ENCODE data around the gene SLC6A19.

The SLC6A19 gene

DNA sequence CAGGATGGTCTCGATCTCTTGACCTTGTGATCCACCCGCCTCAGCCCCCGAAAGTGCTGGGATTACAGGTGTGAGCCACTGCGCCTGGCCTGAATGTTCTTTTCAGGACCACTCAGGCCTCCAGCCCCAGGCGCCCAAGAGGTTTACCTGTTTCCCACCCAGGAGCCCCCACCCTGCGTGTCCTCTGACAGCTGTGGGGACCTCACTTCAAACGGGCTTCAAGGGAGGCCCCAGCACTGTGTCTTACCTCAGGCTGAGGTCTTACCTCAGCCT is 19.1 kb upstream of the SLC6A19 start:
- ChIA-PET CTCF (interaction anchor here (0.6 to 4.2 kb wide), 3 partner anchors 8 to 412 kb away, joined by 3 to 42 read pairs (median 3); no protein-coding TSS in a partner anchor), POLR2A (no interaction called here)
- H3K4me1 ChIP-seq (ENCODE audit: control insufficient read depth, insufficient read depth, low read length): no peaks in the 10 kb centered on the region

DNA sequence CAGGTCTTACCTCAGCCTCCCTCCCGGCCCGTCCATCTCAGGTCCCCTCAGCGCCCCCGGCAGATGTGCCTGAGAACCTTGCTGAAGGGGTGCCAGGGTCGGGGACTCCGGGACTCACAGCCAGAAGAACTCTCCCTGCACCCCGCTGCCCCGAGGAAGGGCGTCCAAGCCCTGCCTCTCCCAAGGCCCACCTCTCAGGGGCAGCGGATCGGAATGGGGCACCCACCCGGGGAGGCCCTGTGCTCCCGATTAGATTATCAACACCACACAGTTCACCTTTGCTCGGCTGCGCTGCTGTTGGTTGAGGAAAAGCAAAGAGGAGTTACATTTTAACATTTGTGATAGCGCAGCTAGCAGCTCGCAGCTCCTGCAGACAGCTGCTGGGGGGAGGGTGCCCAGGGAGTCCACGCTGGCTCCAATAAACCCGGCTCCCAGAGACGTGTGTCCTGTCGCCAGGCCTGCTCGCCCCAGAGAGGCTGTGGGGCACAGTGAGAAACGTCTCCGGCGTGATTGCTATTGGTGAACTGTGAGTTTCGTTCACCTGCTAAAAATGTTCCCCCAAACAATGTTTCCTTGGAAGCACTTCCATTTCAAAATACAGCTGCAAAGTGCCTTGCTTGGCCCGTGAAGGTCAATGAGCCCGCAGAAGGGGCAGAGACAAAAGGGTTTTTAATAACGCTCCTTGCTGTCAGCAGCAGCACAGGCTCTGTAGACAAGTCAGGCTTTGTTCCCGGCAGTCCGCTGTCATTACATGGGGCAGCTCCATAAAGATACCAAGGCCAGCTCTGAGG is 18.6 kb upstream of the SLC6A19 start:
- H3K36me3 ChIP-seq (ENCODE audit: control insufficient read depth in 2 of 2, insufficient read depth in 1 of 2, low read length in 2 of 2): no peaks in the 10 kb centered on the region
- H3K4me3 ChIP-seq (ENCODE audit: low read depth, low read length): no peak overlapping the region
- CTCF ChIA-PET: interaction anchor here (0.6 to 4.2 kb wide), 3 partner anchors 8 to 411 kb away, joined by 3 to 42 read pairs (median 3); no protein-coding TSS in a partner anchor
- no peaks in the 10 kb centered on the region for H3K9me3 ChIP-seq (ENCODE audit: control insufficient read depth, insufficient read depth, low read depth, low read length)
- POLR2A ChIA-PET: no interaction called here
- H3K4me1 ChIP-seq (ENCODE audit: control insufficient read depth, insufficient read depth, low read length): no peaks in the 10 kb centered on the region
- TF ChIP-seq SP3 (tag by site-specific recombination; IDR thresholded peaks at IDR 0.05): no peak
- no peak for TF ChIP-seq KLF7 (tag by site-specific recombination; IDR thresholded peaks at IDR 0.05; ENCODE audit: borderline replicate concordance)
- TF ChIP-seq GLIS1 (tag by site-specific recombination; IDR thresholded peaks at IDR 0.05): no peak
- TF ChIP-seq ZFP69B (tag by site-specific recombination; IDR thresholded peaks at IDR 0.05): no peak
- TF ChIP-seq ZNF214 (tag by site-specific recombination; IDR thresholded peaks at IDR 0.05; ENCODE audit: borderline replicate concordance): no peak
- no peak for TF ChIP-seq ZEB2 (tag by site-specific recombination; IDR thresholded peaks at IDR 0.05)
- TF ChIP-seq ZBTB21 (tag by site-specific recombination; IDR thresholded peaks at IDR 0.05): no peak
- TF ChIP-seq ZNF473 (tag by site-specific recombination; IDR thresholded peaks at IDR 0.05): no peak
- no peak for TF ChIP-seq MZF1 (tag by site-specific recombination; IDR thresholded peaks at IDR 0.05; ENCODE audit: borderline replicate concordance)
- H3K27ac ChIP-seq (ENCODE audit: extremely low read depth, low read depth, low read length): no peak overlapping the region

More for the DNA sequence above, 19.1 kb upstream of the SLC6A19 start:
- Histone ChIP-seq H3K36me3 (ENCODE audit: control insufficient read depth in 2 of 2, insufficient read depth in 1 of 2, low read length in 2 of 2) (no peaks in the 10 kb centered on the region), H3K4me3 (ENCODE audit: low read depth, low read length) (no peak overlapping the region), H3K9me3 (ENCODE audit: control insufficient read depth, insufficient read depth, low read depth, low read length) (no peaks in the 10 kb centered on the region), H3K27ac (ENCODE audit: extremely low read depth, low read depth, low read length) (no peak overlapping the region)
- TF ChIP-seq ZNF660 (tag by site-specific recombination; IDR thresholded peaks at IDR 0.05) (no peak), MEIS1 (CRISPR knock-in tag; IDR thresholded peaks at IDR 0.05; ENCODE audit: borderline replicate concordance) (no peak), ZNF140 (tag by site-specific recombination; IDR thresholded peaks at IDR 0.05) (no peak), ZNF521 (tag by site-specific recombination; IDR thresholded peaks at IDR 0.05) (no peak), ZNF223 (tag by site-specific recombination; IDR thresholded peaks at IDR 0.05) (no peak), IKZF3 (tag by site-specific recombination; IDR thresholded peaks at IDR 0.05) (no peak), ZNF548 (tag by site-specific recombination; IDR thresholded peaks at IDR 0.05) (no peak), ZNF510 (tag by site-specific recombination; IDR thresholded peaks at IDR 0.05; ENCODE audit: insufficient replicate concordance) (no peak), GFI1B (tag by site-specific recombination; IDR thresholded peaks at IDR 0.05) (no peak), ZNF777 (tag by site-specific recombination; IDR thresholded peaks at IDR 0.05; ENCODE audit: borderline replicate concordance) (no peak)
- TF ChIP-seq, protein P1, sequence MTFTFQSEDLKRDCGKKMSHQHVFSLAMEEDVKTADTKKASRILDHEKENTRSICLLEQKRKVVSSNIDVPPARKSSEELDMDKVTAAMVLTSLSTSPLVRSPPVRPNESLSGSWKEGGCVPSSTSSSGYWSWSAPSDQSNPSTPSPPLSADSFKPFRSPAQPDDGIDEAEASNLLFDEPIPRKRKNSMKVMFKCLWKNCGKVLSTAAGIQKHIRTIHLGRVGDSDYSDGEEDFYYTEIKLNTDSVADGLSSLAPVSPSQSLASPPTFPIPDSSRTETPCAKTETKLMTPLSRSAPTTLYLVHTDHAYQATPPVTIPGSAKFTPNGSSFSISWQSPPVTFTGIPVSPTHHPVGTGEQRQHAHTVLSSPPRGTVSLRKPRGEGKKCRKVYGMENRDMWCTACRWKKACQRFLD (tag by site-specific recombination; IDR thresholded peaks at IDR 0.05): no peak
- TF ChIP-seq, protein P2, sequence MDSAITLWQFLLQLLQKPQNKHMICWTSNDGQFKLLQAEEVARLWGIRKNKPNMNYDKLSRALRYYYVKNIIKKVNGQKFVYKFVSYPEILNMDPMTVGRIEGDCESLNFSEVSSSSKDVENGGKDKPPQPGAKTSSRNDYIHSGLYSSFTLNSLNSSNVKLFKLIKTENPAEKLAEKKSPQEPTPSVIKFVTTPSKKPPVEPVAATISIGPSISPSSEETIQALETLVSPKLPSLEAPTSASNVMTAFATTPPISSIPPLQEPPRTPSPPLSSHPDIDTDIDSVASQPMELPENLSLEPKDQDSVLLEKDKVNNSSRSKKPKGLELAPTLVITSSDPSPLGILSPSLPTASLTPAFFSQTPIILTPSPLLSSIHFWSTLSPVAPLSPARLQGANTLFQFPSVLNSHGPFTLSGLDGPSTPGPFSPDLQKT (IDR thresholded peaks at IDR 0.05; ENCODE audit: borderline replicate concordance, low read depth, low read length): no peak
- TF ChIP-seq, protein P3, sequence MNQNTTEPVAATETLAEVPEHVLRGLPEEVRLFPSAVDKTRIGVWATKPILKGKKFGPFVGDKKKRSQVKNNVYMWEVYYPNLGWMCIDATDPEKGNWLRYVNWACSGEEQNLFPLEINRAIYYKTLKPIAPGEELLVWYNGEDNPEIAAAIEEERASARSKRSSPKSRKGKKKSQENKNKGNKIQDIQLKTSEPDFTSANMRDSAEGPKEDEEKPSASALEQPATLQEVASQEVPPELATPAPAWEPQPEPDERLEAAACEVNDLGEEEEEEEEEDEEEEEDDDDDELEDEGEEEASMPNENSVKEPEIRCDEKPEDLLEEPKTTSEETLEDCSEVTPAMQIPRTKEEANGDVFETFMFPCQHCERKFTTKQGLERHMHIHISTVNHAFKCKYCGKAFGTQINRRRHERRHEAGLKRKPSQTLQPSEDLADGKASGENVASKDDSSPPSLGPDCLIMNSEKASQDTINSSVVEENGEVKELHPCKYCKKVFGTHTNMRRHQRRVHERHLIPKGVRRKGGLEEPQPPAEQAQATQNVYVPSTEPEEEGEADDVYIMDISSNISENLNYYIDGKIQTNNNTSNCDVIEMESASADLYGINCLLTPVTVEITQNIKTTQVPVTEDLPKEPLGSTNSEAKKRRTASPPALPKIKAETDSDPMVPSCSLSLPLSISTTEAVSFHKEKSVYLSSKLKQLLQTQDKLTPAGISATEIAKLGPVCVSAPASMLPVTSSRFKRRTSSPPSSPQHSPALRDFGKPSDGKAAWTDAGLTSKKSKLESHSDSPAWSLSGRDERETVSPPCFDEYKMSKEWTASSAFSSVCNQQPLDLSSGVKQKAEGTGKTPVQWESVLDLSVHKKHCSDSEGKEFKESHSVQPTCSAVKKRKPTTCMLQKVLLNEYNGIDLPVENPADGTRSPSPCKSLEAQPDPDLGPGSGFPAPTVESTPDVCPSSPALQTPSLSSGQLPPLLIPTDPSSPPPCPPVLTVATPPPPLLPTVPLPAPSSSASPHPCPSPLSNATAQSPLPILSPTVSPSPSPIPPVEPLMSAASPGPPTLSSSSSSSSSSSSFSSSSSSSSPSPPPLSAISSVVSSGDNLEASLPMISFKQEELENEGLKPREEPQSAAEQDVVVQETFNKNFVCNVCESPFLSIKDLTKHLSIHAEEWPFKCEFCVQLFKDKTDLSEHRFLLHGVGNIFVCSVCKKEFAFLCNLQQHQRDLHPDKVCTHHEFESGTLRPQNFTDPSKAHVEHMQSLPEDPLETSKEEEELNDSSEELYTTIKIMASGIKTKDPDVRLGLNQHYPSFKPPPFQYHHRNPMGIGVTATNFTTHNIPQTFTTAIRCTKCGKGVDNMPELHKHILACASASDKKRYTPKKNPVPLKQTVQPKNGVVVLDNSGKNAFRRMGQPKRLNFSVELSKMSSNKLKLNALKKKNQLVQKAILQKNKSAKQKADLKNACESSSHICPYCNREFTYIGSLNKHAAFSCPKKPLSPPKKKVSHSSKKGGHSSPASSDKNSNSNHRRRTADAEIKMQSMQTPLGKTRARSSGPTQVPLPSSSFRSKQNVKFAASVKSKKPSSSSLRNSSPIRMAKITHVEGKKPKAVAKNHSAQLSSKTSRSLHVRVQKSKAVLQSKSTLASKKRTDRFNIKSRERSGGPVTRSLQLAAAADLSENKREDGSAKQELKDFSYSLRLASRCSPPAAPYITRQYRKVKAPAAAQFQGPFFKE (tag by site-specific recombination; IDR thresholded peaks at IDR 0.05; ENCODE audit: borderline replicate concordance): no peak
